Keratinocyte (primary cell): ENCODE measurements around the gene CLECL1.

Source experiments
- EZH2 ChIP-seq: IDR thresholded peaks from one replicate; pipeline ENCODE4 v1.6.1; 2012; ENCODE audit warnings: inconsistent platforms, mild to moderate bottlenecking, low read length, moderate library complexity
- TF ChIP-seq, protein P1 (sequence below), 3 experiments: IDR thresholded peaks in 1 of 3; conservative IDR thresholded peaks in 1 of 3; optimal IDR thresholded peaks in 1 of 3; 2 replicates in 2 of 3; 3 replicates in 1 of 3; pipeline versions ENCODE3 to v1.5.1; 2011; ENCODE audit warnings: low read length in 3 of 3, mild to moderate bottlenecking in 3 of 3, moderate library complexity in 2 of 3, control low read depth in 1 of 3, inconsistent platforms in 1 of 3; ENCODE audit not compliant: insufficient read depth in 2 of 3; ENCODE audit errors: extremely low read depth in 1 of 3

DNA sequence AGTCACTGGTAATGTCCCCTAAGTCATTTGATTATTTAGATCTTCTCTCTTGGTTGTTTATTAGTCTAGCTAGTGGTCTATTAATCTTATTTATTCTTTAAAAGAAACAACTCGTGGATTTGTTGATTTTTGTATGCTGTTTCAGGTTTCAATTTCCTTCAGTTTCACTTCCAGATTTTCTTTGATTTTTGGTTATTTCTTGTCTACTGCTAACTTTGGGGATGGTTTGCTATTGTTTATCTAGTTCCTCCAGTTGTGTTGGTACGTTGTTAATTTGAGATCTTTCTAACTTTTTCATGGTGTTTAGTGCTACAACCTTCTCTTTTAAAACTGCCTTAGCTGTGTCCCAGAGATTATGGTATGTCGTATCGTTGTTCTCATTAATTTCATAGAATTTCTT, 46.3 kb upstream of the CLECL1 start:
- TF ChIP-seq, protein P1, sequence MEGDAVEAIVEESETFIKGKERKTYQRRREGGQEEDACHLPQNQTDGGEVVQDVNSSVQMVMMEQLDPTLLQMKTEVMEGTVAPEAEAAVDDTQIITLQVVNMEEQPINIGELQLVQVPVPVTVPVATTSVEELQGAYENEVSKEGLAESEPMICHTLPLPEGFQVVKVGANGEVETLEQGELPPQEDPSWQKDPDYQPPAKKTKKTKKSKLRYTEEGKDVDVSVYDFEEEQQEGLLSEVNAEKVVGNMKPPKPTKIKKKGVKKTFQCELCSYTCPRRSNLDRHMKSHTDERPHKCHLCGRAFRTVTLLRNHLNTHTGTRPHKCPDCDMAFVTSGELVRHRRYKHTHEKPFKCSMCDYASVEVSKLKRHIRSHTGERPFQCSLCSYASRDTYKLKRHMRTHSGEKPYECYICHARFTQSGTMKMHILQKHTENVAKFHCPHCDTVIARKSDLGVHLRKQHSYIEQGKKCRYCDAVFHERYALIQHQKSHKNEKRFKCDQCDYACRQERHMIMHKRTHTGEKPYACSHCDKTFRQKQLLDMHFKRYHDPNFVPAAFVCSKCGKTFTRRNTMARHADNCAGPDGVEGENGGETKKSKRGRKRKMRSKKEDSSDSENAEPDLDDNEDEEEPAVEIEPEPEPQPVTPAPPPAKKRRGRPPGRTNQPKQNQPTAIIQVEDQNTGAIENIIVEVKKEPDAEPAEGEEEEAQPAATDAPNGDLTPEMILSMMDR (optimal IDR thresholded peaks at IDR 0.05 in 1 of 3, IDR thresholded peaks at IDR 0.05 in 1 of 3, conservative IDR thresholded peaks at IDR 0.05 in 1 of 3; ENCODE audit: extremely low read depth in 1 of 3, insufficient read depth in 2 of 3, low read length in 3 of 3), result no peak
- no peak for TF ChIP-seq EZH2
